Uterine smooth muscle cell (primary cell): ENCODE results near the gene TDRD5. TPM values are rescaled to one million over a fixed set of nuclear protein-coding genes. Genes with fewer than 3 reads are reported as not detected.

Source experiments
- total RNA-seq: library from RNA; depleted of rRNA; stranded (reverse); fragments of >200 nt; gene quantifications from 2 replicates; pipeline ENCODE4 v1.2.3, GENCODE V29; 2014

Gene TDRD5
- under 0.01 TPM in 1 of 2 replicates, not detected in the other for total RNA-seq

GRCh38 chr1:179591592-179592580 lies at the start of gene TDRD5:
TDRD5 (plus strand) TSS chr1:179591832; CDS start chr1:179592616, 784 bp downstream.

GRCh38 chr1:179575497-179576314 lies 15.9 kb upstream of the TDRD5 start, which contains the start of gene NPHS2:
NPHS2 (minus strand) TSS chr1:179575948; CDS start chr1:179575864, 84 bp downstream.

Other genes starting within 250 kb of the TDRD5 start
- 0.12 and 0.22 TPM in 2 replicates for gene AXDND1, start 225.9 kb upstream of the TDRD5 start, total RNA-seq
- not detected in 2 replicates for gene NPHS2, start 15.9 kb upstream of the TDRD5 start, total RNA-seq
- not detected in 2 replicates for gene FAM163A, start 151.5 kb downstream of the TDRD5 start, total RNA-seq